GM12864 (cell line): ENCODE measurements around the gene PLA1A.

Experiments
- DNase-seq: peaks from one replicate; pipeline ENCODE4 v3.0.0-alpha.2; 2011; ENCODE audit warnings: low read depth
- H3K4me3 ChIP-seq: 2 replicates; pipeline ENCODE4 v1.5.1; 2011; ENCODE audit warnings: mild to moderate bottlenecking, low read depth, low read length, control low read depth
- TF ChIP-seq, protein P1 (sequence below): IDR thresholded peaks from 2 replicates; pipeline ENCODE4 v1.5.1; 2011; ENCODE audit warnings: low read depth, mild to moderate bottlenecking, moderate library complexity, low read length, control low read depth, inconsistent platforms; ENCODE audit errors: missing control alignments

Gene PLA1A

GRCh38 chr3:119602676-119603075, 5.0 kb downstream of the PLA1A start:
- DNase-seq, result no peak
- TF ChIP-seq, protein P1, sequence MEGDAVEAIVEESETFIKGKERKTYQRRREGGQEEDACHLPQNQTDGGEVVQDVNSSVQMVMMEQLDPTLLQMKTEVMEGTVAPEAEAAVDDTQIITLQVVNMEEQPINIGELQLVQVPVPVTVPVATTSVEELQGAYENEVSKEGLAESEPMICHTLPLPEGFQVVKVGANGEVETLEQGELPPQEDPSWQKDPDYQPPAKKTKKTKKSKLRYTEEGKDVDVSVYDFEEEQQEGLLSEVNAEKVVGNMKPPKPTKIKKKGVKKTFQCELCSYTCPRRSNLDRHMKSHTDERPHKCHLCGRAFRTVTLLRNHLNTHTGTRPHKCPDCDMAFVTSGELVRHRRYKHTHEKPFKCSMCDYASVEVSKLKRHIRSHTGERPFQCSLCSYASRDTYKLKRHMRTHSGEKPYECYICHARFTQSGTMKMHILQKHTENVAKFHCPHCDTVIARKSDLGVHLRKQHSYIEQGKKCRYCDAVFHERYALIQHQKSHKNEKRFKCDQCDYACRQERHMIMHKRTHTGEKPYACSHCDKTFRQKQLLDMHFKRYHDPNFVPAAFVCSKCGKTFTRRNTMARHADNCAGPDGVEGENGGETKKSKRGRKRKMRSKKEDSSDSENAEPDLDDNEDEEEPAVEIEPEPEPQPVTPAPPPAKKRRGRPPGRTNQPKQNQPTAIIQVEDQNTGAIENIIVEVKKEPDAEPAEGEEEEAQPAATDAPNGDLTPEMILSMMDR, result no peak
- H3K4me3 ChIP-seq, result no peak overlapping the region

GRCh38 chr3:119604878-119605277, 7.2 kb downstream of the PLA1A start:
- H3K4me3 ChIP-seq, result no peak overlapping the region
- TF ChIP-seq, protein P1, result no peak
- DNase-seq, result no peak

DNA sequence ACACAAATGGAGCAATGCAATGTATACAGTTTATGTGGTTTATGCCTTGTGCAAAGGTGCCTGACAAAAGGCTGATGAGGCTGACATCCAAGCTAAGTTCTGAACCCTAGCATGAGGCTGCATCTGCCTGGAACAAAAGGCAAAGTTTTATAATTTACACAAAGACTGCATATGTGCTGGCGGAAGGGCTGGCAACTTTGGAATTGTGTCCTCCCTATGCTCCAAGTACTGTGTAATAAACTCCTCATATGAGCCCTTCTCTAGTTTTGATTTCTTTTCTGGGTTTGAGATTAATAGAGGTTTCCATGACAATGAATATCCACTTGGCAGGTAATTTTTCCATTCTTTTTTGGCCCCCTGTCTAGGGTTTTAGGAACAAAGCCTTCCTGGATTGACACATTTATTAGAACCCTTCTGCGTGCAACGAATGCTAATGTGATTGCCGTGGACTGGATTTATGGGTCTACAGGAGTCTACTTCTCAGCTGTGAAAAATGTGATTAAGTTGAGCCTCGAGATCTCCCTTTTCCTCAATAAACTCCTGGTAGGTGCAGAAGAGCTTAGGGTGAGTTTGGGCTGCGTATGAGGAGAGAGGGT, 10.8 kb downstream of the PLA1A start:
- TF ChIP-seq, protein P1, result no peak
- no peak for DNase-seq
- no peak overlapping the region for H3K4me3 ChIP-seq

DNA sequence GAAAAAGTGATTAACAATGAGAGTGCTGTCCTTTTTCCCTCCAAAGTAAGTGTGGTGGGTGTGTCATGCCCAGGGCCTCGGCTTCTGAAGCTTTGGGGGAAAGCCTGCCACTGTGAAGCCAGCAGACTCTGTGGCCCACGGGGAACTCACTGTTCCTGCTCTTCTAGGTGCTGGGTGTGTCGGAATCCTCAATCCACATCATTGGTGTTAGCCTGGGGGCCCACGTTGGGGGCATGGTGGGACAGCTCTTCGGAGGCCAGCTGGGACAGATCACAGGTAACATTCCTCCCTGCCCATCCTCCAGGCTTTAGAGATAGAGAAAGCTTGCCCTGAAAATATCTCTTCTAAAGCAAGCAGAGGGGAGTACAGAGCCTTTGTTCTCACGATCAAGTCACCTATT, 11.6 kb downstream of the PLA1A start:
- no peak overlapping the region for H3K4me3 ChIP-seq
- no peak for DNase-seq
- TF ChIP-seq, protein P1, result no peak

DNA sequence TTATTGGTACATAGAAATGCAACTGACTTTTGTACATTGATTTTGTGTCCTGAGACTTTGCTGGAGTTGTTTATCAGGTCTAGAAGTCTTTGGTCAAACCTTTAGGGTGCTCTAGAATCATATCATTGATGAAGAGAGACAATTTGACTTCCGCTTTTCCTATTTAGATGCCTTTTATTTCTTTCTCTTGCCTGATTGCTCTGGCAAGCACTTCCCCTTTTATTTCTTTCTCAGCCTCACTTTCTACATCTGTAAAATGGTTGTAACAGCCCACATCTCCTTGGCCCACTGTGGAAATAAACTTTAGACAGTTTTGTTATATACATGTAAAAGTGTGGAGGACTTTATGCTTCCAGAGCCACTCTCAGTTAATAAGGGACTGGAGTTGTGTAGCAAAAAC, 14.0 kb downstream of the PLA1A start:
- TF ChIP-seq, protein P1, result no peak
- H3K4me3 ChIP-seq, result no peak overlapping the region
- DNase-seq, result no peak

- no peak overlapping the region for H3K4me3 ChIP-seq
- TF ChIP-seq, protein P1, result no peak
- DNase-seq, result no peak
Measured at GRCh38 chr3:119613201-119613600, 15.5 kb downstream of the PLA1A start.

DNA sequence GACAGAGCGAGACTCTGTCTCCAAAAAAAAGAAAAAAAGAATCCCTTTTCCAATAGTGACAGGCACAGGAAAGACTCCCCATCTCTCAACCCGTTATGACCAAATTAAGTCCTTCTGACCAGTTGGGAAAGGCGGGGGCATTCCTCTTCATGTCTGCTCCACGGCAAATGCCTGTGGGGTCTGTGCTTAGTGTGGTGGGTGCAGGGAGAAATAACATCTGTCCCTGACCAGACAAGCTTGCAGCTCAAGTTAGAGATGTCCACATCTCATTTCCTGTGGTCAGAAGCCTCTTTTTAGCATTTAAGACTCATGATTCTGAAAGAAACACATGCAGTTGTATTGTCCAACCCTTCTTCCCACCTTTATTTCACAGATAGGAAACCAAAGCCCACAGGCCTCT, 16.2 kb downstream of the PLA1A start:
- TF ChIP-seq, protein P1, result no peak
- DNase-seq, result no peak
- H3K4me3 ChIP-seq, result no peak overlapping the region
